OCI-LY1 (cell line): ENCODE data around the gene DLGAP3.

ENCODE experiments used
- H2AFZ ChIP-seq: fragments of 200-600 bp; sonication (generic), shearing (Covaris generic); 2 replicates; pipeline ENCODE4 v1.6.0; 2014; ENCODE audit warnings: antibody characterized with exemption, mild to moderate bottlenecking, low read length
- H3F3A ChIP-seq: fragments of 200-600 bp; sonication (generic), shearing (Covaris generic); 2 replicates; pipeline ENCODE4 v1.6.0; 2014; ENCODE audit warnings: mild to moderate bottlenecking, antibody characterized with exemption, low read length, moderate library complexity; ENCODE audit not compliant: insufficient read depth
- H3K27ac ChIP-seq: fragments of 200-600 bp; sonication (generic); 2 replicates; pipeline ENCODE4 v1.5.1; 2014; ENCODE audit warnings: low read length, mixed run types, mild to moderate bottlenecking, low read depth; ENCODE audit not compliant: poor library complexity, severe bottlenecking
- H3K27me3 ChIP-seq: fragments of 200-600 bp; sonication (generic); 2 replicates; pipeline ENCODE4 v1.6.0; 2014; ENCODE audit warnings: antibody characterized with exemption, mild to moderate bottlenecking, low read length, moderate library complexity; ENCODE audit not compliant: insufficient read depth
- H3K36me3 ChIP-seq: fragments of 200-600 bp; sonication (generic); 2 replicates; pipeline ENCODE4 v1.6.1; 2014; ENCODE audit warnings: mild to moderate bottlenecking, antibody characterized with exemption, low read length, moderate library complexity, mixed read lengths; ENCODE audit not compliant: insufficient read depth
- H3K4me1 ChIP-seq: fragments of 200-600 bp; sonication (generic); 2 replicates; pipeline ENCODE4 v1.5.1; 2014; ENCODE audit warnings: mild to moderate bottlenecking, low read length, moderate library complexity; ENCODE audit not compliant: insufficient read depth, severe bottlenecking
- H3K4me2 ChIP-seq: fragments of 200-600 bp; sonication (generic), shearing (Covaris generic); 2 replicates; pipeline ENCODE4 v1.6.1; 2014; ENCODE audit warnings: low read length
- H3K4me3 ChIP-seq: fragments of 200-600 bp; sonication (generic); 2 replicates; pipeline ENCODE4 v1.5.1; 2014; ENCODE audit warnings: low read length, low read depth, mild to moderate bottlenecking, mixed read lengths; ENCODE audit not compliant: poor library complexity, severe bottlenecking
- H3K79me2 ChIP-seq: fragments of 200-600 bp; shearing (Covaris generic); 2 replicates; pipeline ENCODE4 v1.6.1; 2016; ENCODE audit warnings: mixed run types, low read length, mixed read lengths; ENCODE audit not compliant: insufficient read depth
- H3K9ac ChIP-seq: fragments of 200-600 bp; sonication (generic), shearing (Covaris generic); 2 replicates; pipeline ENCODE4 v1.6.1; 2014; ENCODE audit warnings: mild to moderate bottlenecking, low read length, mixed read lengths
- H3K9me2 ChIP-seq: fragments of 200-600 bp; sonication (generic), shearing (Covaris generic); 2 replicates; pipeline ENCODE4 v1.6.1; 2014; ENCODE audit warnings: low read depth, mild to moderate bottlenecking, low read length, mixed read lengths
- H3K9me3 ChIP-seq: fragments of 200-600 bp; shearing (Covaris generic); 2 replicates; pipeline ENCODE4 v1.6.1; 2014; ENCODE audit warnings: low read length, mixed read lengths
- H4K20me1 ChIP-seq: fragments of 200-600 bp; sonication (generic), shearing (Covaris generic); 2 replicates; pipeline ENCODE4 v1.6.0; 2016; ENCODE audit warnings: mild to moderate bottlenecking, low read length; ENCODE audit not compliant: insufficient read depth
- CTCF ChIP-seq: fragments of 200-600 bp; sonication (generic), shearing (Covaris generic); IDR thresholded peaks from 2 replicates; pipeline ENCODE4 v1.5.1; 2017; ENCODE audit warnings: mild to moderate bottlenecking, antibody characterized with exemption, low read length, moderate library complexity, mixed read lengths
- EZH2 ChIP-seq: fragments of 200-600 bp; sonication (generic), shearing (Covaris generic); IDR thresholded peaks from 2 replicates; pipeline ENCODE4 v1.8.0; 2017; ENCODE audit warnings: borderline replicate concordance, mixed run types, mild to moderate bottlenecking, antibody characterized with exemption, low read length, moderate library complexity, mixed read lengths

Gene DLGAP3

GRCh38 chr1:34926156-34926555 lies 3.3 kb downstream of the DLGAP3 start:
- Histone ChIP-seq H2AFZ (no peak overlapping the region), H3K4me2 (no peak overlapping the region), H3K4me1 (peaks cover 10% of the 10 kb centered on the region), H3K4me3 (no peak overlapping the region), H3K27ac (no peak overlapping the region), H3K36me3 (no peaks in the 10 kb centered on the region), H3K9me2 (no peaks in the 10 kb centered on the region), H3F3A (no peaks in the 10 kb centered on the region), H4K20me1 (no peaks in the 10 kb centered on the region), H3K27me3 (0 out of 2 replicates have a peak, but pooled peaks cover 8% of the 10 kb centered on the region), H3K9me3 (no peaks in the 10 kb centered on the region), H3K79me2 (no peaks in the 10 kb centered on the region), H3K9ac (no peak overlapping the region)
- TF ChIP-seq EZH2 = no peak
- TF ChIP-seq CTCF = no peak

GRCh38 chr1:34925730-34926129 lies 3.7 kb downstream of the DLGAP3 start:
- no peaks in the 10 kb centered on the region for H3K79me2 ChIP-seq
- no peaks in the 10 kb centered on the region for H4K20me1 ChIP-seq
- H3K4me3 ChIP-seq = no peak overlapping the region
- no peak overlapping the region for H3K4me2 ChIP-seq
- no peak overlapping the region for H2AFZ ChIP-seq
- no peaks in the 10 kb centered on the region for H3K9me3 ChIP-seq
- no peak overlapping the region for H3K9ac ChIP-seq
- peaks cover 10% of the 10 kb centered on the region for H3K4me1 ChIP-seq
- no peak for TF ChIP-seq CTCF
- no peak for TF ChIP-seq EZH2
- no peaks in the 10 kb centered on the region for H3F3A ChIP-seq
- no peaks in the 10 kb centered on the region for H3K9me2 ChIP-seq
- no peaks in the 10 kb centered on the region for H3K36me3 ChIP-seq
- no peak overlapping the region for H3K27ac ChIP-seq
- H3K27me3 ChIP-seq = 0 out of 2 replicates have a peak, but pooled peaks cover 8% of the 10 kb centered on the region

- no peak for TF ChIP-seq CTCF
- H3K36me3 ChIP-seq = no peaks in the 10 kb centered on the region
- H3K9me2 ChIP-seq = no peaks in the 10 kb centered on the region
- no peak overlapping the region for H3K27ac ChIP-seq
- no peaks in the 10 kb centered on the region for H3K79me2 ChIP-seq
- no peak overlapping the region for H3K4me3 ChIP-seq
- H4K20me1 ChIP-seq = no peaks in the 10 kb centered on the region
- H3K4me2 ChIP-seq = no peak overlapping the region
- no peaks in the 10 kb centered on the region for H3K9me3 ChIP-seq
- H3K27me3 ChIP-seq = 0 out of 2 replicates have a peak, but pooled peaks cover 8% of the 10 kb centered on the region
- no peaks in the 10 kb centered on the region for H3F3A ChIP-seq
- H3K4me1 ChIP-seq = peaks cover 7% of the 10 kb centered on the region
- H3K9ac ChIP-seq = no peak overlapping the region
- no peak overlapping the region for H2AFZ ChIP-seq
These were observed 4.5 kb downstream of the DLGAP3 start for GRCh38 chr1:34924759-34925555.
